Astrocyte (in vitro differentiated cells and primary cell): ENCODE measurements around the gene TDRD1. TPM values are rescaled to one million over a fixed set of nuclear protein-coding genes. Genes with fewer than 3 reads are reported as not detected.

Source experiments
- DNase-seq: peaks from one replicate; pipeline ENCODE4 v3.0.0-alpha.2; 2010; ENCODE audit warnings: low read depth
- FAIRE-seq: peaks from 2 replicates; lab custom pipeline; 2011; peaks lifted over from hg19 to GRCh38; lab: Jason Lieb, UNC
- H2AFZ ChIP-seq: 2 replicates; pipeline ENCODE4 v1.6.0; 2012; ENCODE audit warnings: low read depth, low read length, inconsistent platforms
- H3K27ac ChIP-seq: 2 replicates; pipeline ENCODE4 v1.5.1; 2011; ENCODE audit warnings: low read depth, low read length, inconsistent platforms
- H3K27me3 ChIP-seq: 2 replicates; pipeline ENCODE4 v1.6.0; 2011; ENCODE audit warnings: low read length, inconsistent platforms; ENCODE audit not compliant: insufficient read depth
- H3K36me3 ChIP-seq: 2 replicates; pipeline ENCODE4 v1.5.1; 2011; ENCODE audit warnings: low read length, inconsistent platforms; ENCODE audit not compliant: insufficient read depth
- H3K4me1 ChIP-seq: 2 replicates; pipeline ENCODE4 v1.5.1; 2011; ENCODE audit warnings: low read length, inconsistent platforms; ENCODE audit not compliant: insufficient read depth
- H3K4me2 ChIP-seq: 2 replicates; pipeline ENCODE4 v1.6.0; 2012; ENCODE audit warnings: low read length, inconsistent platforms
- H3K4me3 ChIP-seq: 2 replicates; pipeline ENCODE4 v1.5.1; 2011; ENCODE audit warnings: low read depth, mild to moderate bottlenecking, low read length, inconsistent platforms; ENCODE audit not compliant: insufficient read depth
- H3K79me2 ChIP-seq: 2 replicates; pipeline ENCODE4 v1.6.0; 2012; ENCODE audit warnings: mild to moderate bottlenecking, low read length, inconsistent platforms; ENCODE audit not compliant: insufficient read depth
- H3K9ac ChIP-seq: 2 replicates; pipeline ENCODE4 v1.6.0; 2012; ENCODE audit warnings: mild to moderate bottlenecking, low read length, inconsistent platforms
- H3K9me3 ChIP-seq: 2 replicates; pipeline ENCODE4 v1.5.1; 2012; ENCODE audit warnings: low read depth, mild to moderate bottlenecking, low read length, inconsistent platforms; ENCODE audit not compliant: insufficient read depth
- H4K20me1 ChIP-seq: 2 replicates; pipeline ENCODE4 v1.6.0; 2012; ENCODE audit warnings: low read length, inconsistent platforms; ENCODE audit not compliant: insufficient read depth
- H3K27ac Mint-ChIP-seq: one replicate; pipeline ENCODE4 v1.8.0; 2021; ENCODE audit warnings: mild to moderate bottlenecking, mixed read lengths; ENCODE audit not compliant: unreplicated experiment
- H3K27me3 Mint-ChIP-seq: one replicate; pipeline ENCODE4 v1.8.0; 2021; ENCODE audit warnings: low read depth, mixed read lengths; ENCODE audit not compliant: unreplicated experiment
- H3K36me3 Mint-ChIP-seq: one replicate; pipeline ENCODE4 v1.8.0; 2021; ENCODE audit warnings: low read depth, mixed read lengths; ENCODE audit not compliant: unreplicated experiment
- H3K4me1 Mint-ChIP-seq: one replicate; pipeline ENCODE4 v1.8.0; 2021; ENCODE audit warnings: low read depth, mixed read lengths; ENCODE audit not compliant: unreplicated experiment
- H3K4me3 Mint-ChIP-seq: one replicate; pipeline ENCODE4 v1.8.0; 2021; ENCODE audit warnings: mild to moderate bottlenecking, moderate library complexity, mixed read lengths; ENCODE audit not compliant: unreplicated experiment
- H3K9me3 Mint-ChIP-seq: one replicate; pipeline ENCODE4 v1.8.0; 2021; ENCODE audit warnings: mild to moderate bottlenecking, mixed read lengths; ENCODE audit not compliant: unreplicated experiment
- EZH2 ChIP-seq: IDR thresholded peaks from 2 replicates; pipeline ENCODE4 v1.6.1; 2012; ENCODE audit warnings: mild to moderate bottlenecking, low read length, inconsistent platforms; ENCODE audit not compliant: insufficient read depth
- total RNA-seq: library from RNA; stranded (reverse); gene quantifications from 2 replicates; pipeline ENCODE4 v1.2.1, GENCODE V29; 2021
- TF ChIP-seq, protein P1 (sequence below): IDR thresholded peaks from 2 replicates; pipeline ENCODE4 v1.5.1; 2011; ENCODE audit warnings: low read depth, mild to moderate bottlenecking, inconsistent platforms, low read length, moderate library complexity; ENCODE audit not compliant: insufficient read depth

TDRD1 gene
- total RNA-seq, 1 donor from 2014 or later = not detected

DNA sequence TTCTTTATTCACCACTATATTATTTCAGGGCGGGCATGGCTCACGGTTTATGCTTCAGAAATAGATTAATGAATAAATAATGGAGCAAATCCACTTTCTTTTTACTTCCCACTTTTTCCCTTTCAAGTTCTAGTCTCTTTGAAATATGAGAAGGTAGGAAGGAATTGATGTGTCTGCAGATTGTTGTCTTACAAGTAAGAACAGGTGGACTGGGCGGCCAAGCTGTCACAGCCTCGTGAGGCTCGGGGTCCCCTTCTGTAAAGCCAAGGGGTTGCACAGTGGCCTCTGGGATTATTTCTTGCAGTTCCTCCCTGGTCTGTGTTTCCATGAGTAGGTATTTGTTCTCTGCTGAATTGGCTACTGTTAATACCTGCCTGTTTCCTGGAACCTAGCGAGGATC, 71.1 kb downstream of the TDRD1 start:
- Mint-ChIP-seq H3K27me3 (peaks cover 16% of the 10 kb centered on the region), H3K9me3 (no peaks in the 10 kb centered on the region), H3K4me3 (no peak overlapping the region), H3K4me1 (peaks cover 11% of the 10 kb centered on the region), H3K27ac (no peak overlapping the region), H3K36me3 (no peaks in the 10 kb centered on the region)
- no peak overlapping the region for H3K9ac ChIP-seq
- no peak overlapping the region for H2AFZ ChIP-seq
- H3K79me2 ChIP-seq = no peaks in the 10 kb centered on the region
- no peaks in the 10 kb centered on the region for H4K20me1 ChIP-seq
- no peak overlapping the region for H3K4me3 ChIP-seq
- TF ChIP-seq, protein P1, sequence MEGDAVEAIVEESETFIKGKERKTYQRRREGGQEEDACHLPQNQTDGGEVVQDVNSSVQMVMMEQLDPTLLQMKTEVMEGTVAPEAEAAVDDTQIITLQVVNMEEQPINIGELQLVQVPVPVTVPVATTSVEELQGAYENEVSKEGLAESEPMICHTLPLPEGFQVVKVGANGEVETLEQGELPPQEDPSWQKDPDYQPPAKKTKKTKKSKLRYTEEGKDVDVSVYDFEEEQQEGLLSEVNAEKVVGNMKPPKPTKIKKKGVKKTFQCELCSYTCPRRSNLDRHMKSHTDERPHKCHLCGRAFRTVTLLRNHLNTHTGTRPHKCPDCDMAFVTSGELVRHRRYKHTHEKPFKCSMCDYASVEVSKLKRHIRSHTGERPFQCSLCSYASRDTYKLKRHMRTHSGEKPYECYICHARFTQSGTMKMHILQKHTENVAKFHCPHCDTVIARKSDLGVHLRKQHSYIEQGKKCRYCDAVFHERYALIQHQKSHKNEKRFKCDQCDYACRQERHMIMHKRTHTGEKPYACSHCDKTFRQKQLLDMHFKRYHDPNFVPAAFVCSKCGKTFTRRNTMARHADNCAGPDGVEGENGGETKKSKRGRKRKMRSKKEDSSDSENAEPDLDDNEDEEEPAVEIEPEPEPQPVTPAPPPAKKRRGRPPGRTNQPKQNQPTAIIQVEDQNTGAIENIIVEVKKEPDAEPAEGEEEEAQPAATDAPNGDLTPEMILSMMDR = no peak
- no peak for TF ChIP-seq EZH2
- DNase-seq (no peak), FAIRE-seq (no peak)
- peaks cover 4% of the 10 kb centered on the region for H3K27me3 ChIP-seq
- no peaks in the 10 kb centered on the region for H3K9me3 ChIP-seq
- H3K36me3 ChIP-seq = no peaks in the 10 kb centered on the region
- H3K4me2 ChIP-seq = no peak overlapping the region
- H3K4me1 ChIP-seq = no peaks in the 10 kb centered on the region
- no peak overlapping the region for H3K27ac ChIP-seq

DNA sequence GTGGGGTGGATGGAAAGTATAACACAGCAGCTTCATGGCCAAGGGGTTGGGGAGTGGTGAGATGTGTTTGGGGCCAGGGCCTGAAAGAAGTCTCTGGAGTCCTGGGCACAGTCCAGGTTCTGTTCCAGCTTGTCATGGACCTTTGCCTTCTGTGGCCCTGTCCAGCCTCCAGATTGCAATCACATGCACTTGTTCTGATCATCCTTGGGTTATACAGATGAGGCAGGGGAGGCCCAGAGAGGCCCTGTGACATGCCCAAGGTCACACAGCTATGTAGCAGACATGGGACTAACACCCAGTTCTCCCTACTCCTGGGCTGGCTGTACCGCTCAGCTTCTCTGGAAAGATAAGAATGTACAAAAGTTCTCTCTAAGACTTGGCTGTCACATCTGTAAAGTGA, 71.6 kb downstream of the TDRD1 start:
- H3K9me3 ChIP-seq = no peaks in the 10 kb centered on the region
- Mint-ChIP-seq H3K4me3 (no peak overlapping the region), H3K27ac (no peak overlapping the region), H3K27me3 (peaks cover 16% of the 10 kb centered on the region), H3K9me3 (peaks cover 2% of the 10 kb centered on the region), H3K36me3 (no peaks in the 10 kb centered on the region), H3K4me1 (peaks cover 7% of the 10 kb centered on the region)
- no peaks in the 10 kb centered on the region for H3K36me3 ChIP-seq
- DNase-seq (no peak), FAIRE-seq (no peak)
- H3K9ac ChIP-seq = no peak overlapping the region
- H3K4me1 ChIP-seq = no peaks in the 10 kb centered on the region
- TF ChIP-seq, protein P1 = no peak
- no peak for TF ChIP-seq EZH2
- no peak overlapping the region for H3K4me3 ChIP-seq
- H2AFZ ChIP-seq = no peak overlapping the region
- no peak overlapping the region for H3K4me2 ChIP-seq
- H4K20me1 ChIP-seq = no peaks in the 10 kb centered on the region
- no peaks in the 10 kb centered on the region for H3K27me3 ChIP-seq
- H3K27ac ChIP-seq = no peak overlapping the region
- H3K79me2 ChIP-seq = no peaks in the 10 kb centered on the region

DNA sequence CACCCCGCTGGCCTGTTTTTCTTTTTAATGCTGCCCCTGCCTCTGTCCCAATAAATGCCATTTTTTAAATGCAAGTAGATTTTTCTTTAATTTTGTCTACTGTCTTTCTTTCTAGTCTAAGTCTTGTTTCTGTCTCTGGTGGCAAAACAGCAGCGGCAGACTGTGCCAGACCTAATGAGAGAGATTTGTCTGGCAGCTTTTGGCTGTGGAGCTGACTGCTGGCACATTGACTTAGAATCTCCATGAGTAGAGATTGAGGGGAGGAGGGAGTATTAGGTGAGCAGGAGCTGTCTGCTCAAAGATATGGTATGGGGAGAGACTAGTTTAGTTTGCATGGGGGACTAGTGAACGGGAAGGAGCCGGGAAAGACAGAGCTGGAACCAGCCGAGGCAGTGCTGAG, 72.9 kb downstream of the TDRD1 start:
- Histone ChIP-seq H3K79me2 (no peaks in the 10 kb centered on the region), H3K9ac (no peak overlapping the region), H4K20me1 (no peaks in the 10 kb centered on the region), H3K27ac (no peak overlapping the region), H3K4me2 (no peak overlapping the region), H3K4me3 (no peak overlapping the region), H3K9me3 (no peaks in the 10 kb centered on the region), H3K4me1 (no peaks in the 10 kb centered on the region), H3K27me3 (no peaks in the 10 kb centered on the region), H3K36me3 (no peaks in the 10 kb centered on the region), H2AFZ (no peak overlapping the region)
- Mint-ChIP-seq H3K27me3 (peaks cover 16% of the 10 kb centered on the region), H3K9me3 (peaks cover 2% of the 10 kb centered on the region), H3K36me3 (no peaks in the 10 kb centered on the region), H3K4me1 (peaks cover 5% of the 10 kb centered on the region), H3K4me3 (no peak overlapping the region), H3K27ac (no peak overlapping the region)
- FAIRE-seq (no peak), DNase-seq (no peak)
- TF ChIP-seq, protein P1 = no peak
